ENCODE results near the gene RAB27B.

RAB27B gene

GRCh38 chr18:54828281-54828881 is at the start of gene RAB27B:
TSS of gene RAB27B (plus strand) at chr18:54828477. CDS start at chr18:54877586, 49,109 bp downstream.
- H3K9ac ChIP-seq (ENCODE audit: low read depth, low read length), result peak within 1 kb of the TSS; percentile 53
- peaks cover 3% of the 10 kb centered on the region for H3K27me3 ChIP-seq (ENCODE audit: insufficient read depth, low read length, poor library complexity)
- no peak within 1 kb of the TSS for H3K27ac ChIP-seq (ENCODE audit: low read length)
- DNase-seq (peak; percentile 43), ATAC-seq (ENCODE audit: insufficient read depth, low read depth) (peak; percentile 88)
- H3K36me3 ChIP-seq (ENCODE audit: insufficient read depth, low read length), result no peaks in the 10 kb centered on the region
- H3K4me3 ChIP-seq (ENCODE audit: low read depth in 1 of 2, low read length in 2 of 2), result peak within 1 kb of the TSS; percentile 16 to 60; a peak in 3 of 4 replicates
- peaks cover 15% of the 10 kb centered on the region for H3K4me1 ChIP-seq (ENCODE audit: insufficient read depth, low read length)
- peak within 1 kb of the TSS; percentile 82 for H3K4me2 ChIP-seq (ENCODE audit: insufficient read depth, low read length)
- H2AFZ ChIP-seq (ENCODE audit: low read depth, low read length), result peak within 1 kb of the TSS; percentile 77
- H3K79me2 ChIP-seq (ENCODE audit: insufficient read depth, low read length), result no peaks in the 10 kb centered on the region
- TF ChIP-seq EZH2 (IDR thresholded peaks at IDR 0.05; ENCODE audit: borderline replicate concordance, low read depth, low read length, severe bottlenecking) (no peak), CTCF (IDR thresholded peaks at IDR 0.05; ENCODE audit: borderline replicate concordance, extremely low read depth, low read length, poor library complexity, severe bottlenecking) (no peak)
- peaks cover 5% of the 10 kb centered on the region for H3K9me3 ChIP-seq (ENCODE audit: insufficient read depth, low read length, severe bottlenecking)
- no peaks in the 10 kb centered on the region for H4K20me1 ChIP-seq (ENCODE audit: insufficient read depth, low read length)

- DNase-seq (no peak), ATAC-seq (ENCODE audit: insufficient read depth, low read depth) (no peak)
- no peak overlapping the region for H3K9ac ChIP-seq (ENCODE audit: low read depth, low read length)
- no peak overlapping the region for H3K4me2 ChIP-seq (ENCODE audit: insufficient read depth, low read length)
- H3K36me3 ChIP-seq (ENCODE audit: insufficient read depth, low read length), result no peaks in the 10 kb centered on the region
- no peak overlapping the region for H3K4me3 ChIP-seq (ENCODE audit: low read depth in 1 of 2, low read length in 2 of 2)
- TF ChIP-seq EZH2 (IDR thresholded peaks at IDR 0.05; ENCODE audit: borderline replicate concordance, low read depth, low read length, severe bottlenecking), result no peak
- no peak for TF ChIP-seq CTCF (IDR thresholded peaks at IDR 0.05; ENCODE audit: borderline replicate concordance, extremely low read depth, low read length, poor library complexity, severe bottlenecking)
- H3K27ac ChIP-seq (ENCODE audit: low read length), result no peak overlapping the region
- H3K9me3 ChIP-seq (ENCODE audit: insufficient read depth, low read length, severe bottlenecking), result no peaks in the 10 kb centered on the region
- H3K4me1 ChIP-seq (ENCODE audit: insufficient read depth, low read length), result no peaks in the 10 kb centered on the region
- H2AFZ ChIP-seq (ENCODE audit: low read depth, low read length), result no peak overlapping the region
- no peaks in the 10 kb centered on the region for H3K79me2 ChIP-seq (ENCODE audit: insufficient read depth, low read length)
- H3K27me3 ChIP-seq (ENCODE audit: insufficient read depth, low read length, poor library complexity), result no peaks in the 10 kb centered on the region
- H4K20me1 ChIP-seq (ENCODE audit: insufficient read depth, low read length), result no peaks in the 10 kb centered on the region
Observed at GRCh38 chr18:54780285-54780861, 47.9 kb upstream of the RAB27B start.

GRCh38 chr18:54780970-54781369 is 47.3 kb upstream of the RAB27B start:
- no peak overlapping the region for H3K4me2 ChIP-seq (ENCODE audit: insufficient read depth, low read length)
- DNase-seq (no peak), ATAC-seq (ENCODE audit: insufficient read depth, low read depth) (no peak)
- H3K79me2 ChIP-seq (ENCODE audit: insufficient read depth, low read length), result no peaks in the 10 kb centered on the region
- H3K27me3 ChIP-seq (ENCODE audit: insufficient read depth, low read length, poor library complexity), result no peaks in the 10 kb centered on the region
- no peaks in the 10 kb centered on the region for H4K20me1 ChIP-seq (ENCODE audit: insufficient read depth, low read length)
- H3K4me1 ChIP-seq (ENCODE audit: insufficient read depth, low read length), result no peaks in the 10 kb centered on the region
- H3K9ac ChIP-seq (ENCODE audit: low read depth, low read length), result no peak overlapping the region
- no peak overlapping the region for H3K4me3 ChIP-seq (ENCODE audit: low read depth in 1 of 2, low read length in 2 of 2)
- no peak overlapping the region for H2AFZ ChIP-seq (ENCODE audit: low read depth, low read length)
- TF ChIP-seq EZH2 (IDR thresholded peaks at IDR 0.05; ENCODE audit: borderline replicate concordance, low read depth, low read length, severe bottlenecking) (no peak), CTCF (IDR thresholded peaks at IDR 0.05; ENCODE audit: borderline replicate concordance, extremely low read depth, low read length, poor library complexity, severe bottlenecking) (no peak)
- H3K27ac ChIP-seq (ENCODE audit: low read length), result no peak overlapping the region
- no peaks in the 10 kb centered on the region for H3K36me3 ChIP-seq (ENCODE audit: insufficient read depth, low read length)
- H3K9me3 ChIP-seq (ENCODE audit: insufficient read depth, low read length, severe bottlenecking), result no peaks in the 10 kb centered on the region
